HepG2 (cell line): ENCODE measurements around the gene KLHL35. TPM values are rescaled to one million over a fixed set of nuclear protein-coding genes. Genes with fewer than 3 reads are reported as not detected.

Experiments
- ATAC-seq: fragments of 200-7000 bp; cut with Tn5 transposase; 3 replicates; pipeline ENCODE4 v1.9.1; 2020; ENCODE audit warnings: mild to moderate bottlenecking, moderate library complexity
- BruUV-seq: library from RNA; stranded (reverse); fragments of 400-500 nt; replicated peaks from 2 replicates; lab custom pipeline; 2021; lab: Mats Ljungman, UMichigan
- CTCF ChIA-PET: fragments of 300-600 bp; formaldehyde crosslinking; extraction: SDS; loops from one replicate; lab custom pipeline; 2021; ENCODE audit warnings: low total read pairs, inconsistent platforms, low intra/inter-chr PET ratio; lab: Yijun Ruan, JAX
- POLR2A ChIA-PET: fragments of 350-600 bp; sonication (Branson Sonifier 250); formaldehyde crosslinking; loops from one replicate; lab custom pipeline; 2020; ENCODE audit warnings: antibody characterized with exemption, inconsistent platforms; lab: Yijun Ruan, JAX
- DNase-seq: peaks from one replicate; pipeline ENCODE4 v3.0.0-alpha.2; 2015; ENCODE audit warnings: low spot score
- FAIRE-seq: peaks from 3 replicates; lab custom pipeline; 2011; peaks lifted over from hg19 to GRCh38; lab: Jason Lieb, UNC
- H2AFZ ChIP-seq: one replicate; pipeline ENCODE4 v1.6.1; 2011; ENCODE audit warnings: low read length, inconsistent platforms
- H3K27ac ChIP-seq: fragments of 300-600 bp; 3 replicates; pipeline ENCODE4 v1.8.0; 2011; ENCODE audit warnings: mixed run types, mild to moderate bottlenecking, mixed read lengths, low read length, inconsistent platforms; ENCODE audit not compliant: insufficient read depth; ENCODE audit errors: extremely low read length
- H3K27me3 ChIP-seq, 2 experiments: fragments of 200-600 bp in 1 of 2; 2 replicates in 1 of 2; 3 replicates in 1 of 2; pipeline versions ENCODE4 v1.6.0 to v1.8.0; 2011; ENCODE audit warnings: low read length in 2 of 2, mild to moderate bottlenecking in 2 of 2, moderate library complexity in 2 of 2, inconsistent platforms in 1 of 2; ENCODE audit not compliant: insufficient read depth in 2 of 2, control insufficient read depth in 1 of 2
- H3K36me3 ChIP-seq, 2 experiments: fragments of 200-600 bp in 1 of 2; replicated peaks in 1 of 2; 2 replicates in 1 of 2; 3 replicates in 1 of 2; pipeline versions ENCODE4 v1.5.1 to v1.8.0; 2011; ENCODE audit warnings: low read length in 2 of 2, inconsistent platforms in 1 of 2; ENCODE audit not compliant: insufficient read depth in 2 of 2, control insufficient read depth in 1 of 2
- H3K4me1 ChIP-seq: 2 replicates; pipeline ENCODE4 v1.5.1; 2012; ENCODE audit warnings: low read length, inconsistent platforms; ENCODE audit not compliant: insufficient read depth
- H3K4me2 ChIP-seq: 2 replicates; pipeline ENCODE4 v1.6.0; 2011; ENCODE audit warnings: low read depth, low read length, inconsistent platforms
- H3K4me3 ChIP-seq, 3 experiments: fragments of 200-600 bp in 1 of 3; sonication (generic), shearing (Covaris generic) in 1 of 3; replicated peaks in 1 of 3; 2 replicates each; pipeline ENCODE4 v1.5.1; 2011 to 2016; ENCODE audit warnings: low read length in 3 of 3, inconsistent platforms in 2 of 3, low read depth in 2 of 3, mild to moderate bottlenecking in 2 of 3, control low read depth in 1 of 3, mixed read lengths in 1 of 3; ENCODE audit not compliant: insufficient read depth in 1 of 3
- H3K79me2 ChIP-seq: one replicate; pipeline ENCODE4 v1.6.1; 2011; ENCODE audit warnings: low read length, inconsistent platforms; ENCODE audit not compliant: insufficient read depth
- H3K9ac ChIP-seq: 2 replicates; pipeline ENCODE4 v1.6.0; 2011; ENCODE audit warnings: mild to moderate bottlenecking, low read depth, low read length, inconsistent platforms; ENCODE audit not compliant: insufficient read depth
- H3K9me3 ChIP-seq: 2 replicates; pipeline ENCODE4 v1.5.1; 2012; ENCODE audit warnings: mild to moderate bottlenecking, low read length
- H4K20me1 ChIP-seq: 2 replicates; pipeline ENCODE4 v1.6.0; 2011; ENCODE audit warnings: inconsistent platforms, mild to moderate bottlenecking, low read length, moderate library complexity; ENCODE audit not compliant: insufficient read depth
- BCL6 ChIP-seq: IDR thresholded peaks from 2 replicates; pipeline ENCODE4 v1.6.1; 2016; ENCODE audit warnings: missing genetic modification reagents, missing compliant biosample characterization
- FOXO1 ChIP-seq: sonication (generic); formaldehyde crosslinking; IDR thresholded peaks from 2 replicates; pipeline ENCODE4 v1.4.0; 2020; ENCODE audit warnings: missing genetic modification reagents
- IKZF5 ChIP-seq: IDR thresholded peaks from 2 replicates; pipeline ENCODE4 v1.6.1; 2018; ENCODE audit warnings: missing genetic modification reagents, mild to moderate bottlenecking, missing compliant biosample characterization
- NFE2 ChIP-seq: sonication (generic); formaldehyde crosslinking; IDR thresholded peaks from 2 replicates; pipeline ENCODE4 v1.4.0; 2020; ENCODE audit warnings: missing genetic modification reagents
- PAF1 ChIP-seq: IDR thresholded peaks from 2 replicates; pipeline ENCODE4 v1.6.1; 2016; ENCODE audit warnings: missing genetic modification reagents, missing compliant biosample characterization
- PHF21A ChIP-seq: sonication (generic); formaldehyde crosslinking; IDR thresholded peaks from 2 replicates; pipeline ENCODE4 v1.5.0; 2020; ENCODE audit warnings: mild to moderate bottlenecking, missing genetic modification reagents
- RNF219 ChIP-seq: sonication (generic); formaldehyde crosslinking; IDR thresholded peaks from 2 replicates; pipeline ENCODE4 v1.5.0; 2020; ENCODE audit warnings: mild to moderate bottlenecking, missing genetic modification reagents
- RXRA ChIP-seq: sonication (generic); formaldehyde crosslinking; IDR thresholded peaks from 2 replicates; pipeline ENCODE4 v1.5.1; 2020; ENCODE audit warnings: missing genetic modification reagents
- ZNF138 ChIP-seq: sonication (generic); formaldehyde crosslinking; IDR thresholded peaks from 2 replicates; pipeline ENCODE4 v1.5.0; 2020; ENCODE audit warnings: mild to moderate bottlenecking, low read depth, missing genetic modification reagents
- ZNF430 ChIP-seq: sonication (generic); formaldehyde crosslinking; IDR thresholded peaks from 2 replicates; pipeline ENCODE4 v1.9.0; 2021; ENCODE audit warnings: mild to moderate bottlenecking, missing genetic modification reagents
- ZNF446 ChIP-seq: sonication (generic); formaldehyde crosslinking; IDR thresholded peaks from 2 replicates; pipeline ENCODE4 v1.5.0; 2020; ENCODE audit warnings: mild to moderate bottlenecking, missing genetic modification reagents
- ZNF543 ChIP-seq: sonication (generic); formaldehyde crosslinking; IDR thresholded peaks from 2 replicates; pipeline ENCODE4 v1.4.0; 2020; ENCODE audit warnings: mild to moderate bottlenecking, missing genetic modification reagents
- ZSCAN5A ChIP-seq: sonication (generic); formaldehyde crosslinking; IDR thresholded peaks from 2 replicates; pipeline ENCODE4 v1.8.0; 2022; ENCODE audit warnings: mild to moderate bottlenecking, missing genetic modification reagents, borderline replicate concordance
- WGBS: methylation state at CpG from one replicate; pipeline ENCODE4 v1.1.6; 2017; ENCODE audit warnings: low lambda C conversion rate; 5-methylcytosine and 5-hydroxymethylcytosine counted together
- in situ Hi-C: cut with HindIII; loops from 2 replicates; pipeline ENCODE4 v1.10.0; 2017; ENCODE audit warnings: low pct_unique_long_range_greater_than_20kb; ENCODE audit not compliant: extremely low pct_ligation_motif_present
- intact Hi-C: fragments of 100-400 bp; cut with micrococcal nuclease; formaldehyde crosslinking; loops from one replicate; pipeline ENCODE4 v1.10.0; 2022; ENCODE audit not compliant: unreplicated experiment
- polyA plus RNA-seq, 8 experiments: library from polyadenylated mRNA; depleted of rRNA in 3 of 8; stranded (reverse) in 7 of 8; unstranded in 1 of 8; fragments of >200 nt; fragmentation: Illumina TruSeq in 4 of 8; extraction: Trizol in 4 of 8; gene quantifications; 2 replicates each; pipeline versions ENCODE4 v1.2.1 to v1.2.3, GENCODE V29; 2011 to 2016; ENCODE audit warnings: low read depth in 4 of 8, missing spikeins in 1 of 8, mixed read lengths in 1 of 8; ENCODE audit not compliant: insufficient read depth in 1 of 8
- total RNA-seq, 5 experiments: library from RNA; depleted of rRNA; stranded (reverse); fragments of >200 nt; fragmentation: Illumina TruSeq; extraction: Trizol; gene quantifications; 2 replicates each; pipeline ENCODE4 v1.2.3, GENCODE V29; 2016; ENCODE audit warnings: low read depth in 1 of 5

KLHL35 gene
- total and polyA plus RNA-seq, 2 of the 13 experiments (the other 11 are each of a cell fraction or from before 2014, with no cell fraction given), result not detected

GRCh38 chr11:75467311-75467710 lies 34.3 kb upstream of the KLHL35 start:
- FAIRE-seq, result no peak

GRCh38 chr11:75465701-75466531 lies 32.9 kb upstream of the KLHL35 start:
- ChIA-PET CTCF (no interaction called here), POLR2A (no interaction called here)
- 98% methylated on average over 11 of the region's 11 CpGs for WGBS
- H3K36me3 ChIP-seq, result peaks cover 38 to 82% of the 10 kb centered on the region in 2 experiments
- ATAC-seq (no peak), DNase-seq (no peak), FAIRE-seq (no peak)
- H3K9me3 ChIP-seq, result no peaks in the 10 kb centered on the region
- H4K20me1 ChIP-seq, result no peaks in the 10 kb centered on the region
- no TSS peak for BruUV-seq
- H3K79me2 ChIP-seq, result no peaks in the 10 kb centered on the region
- H3K4me1 ChIP-seq, result peaks cover 9% of the 10 kb centered on the region; the same call in 1 of the 2 replicates
- H2AFZ ChIP-seq, result no peak overlapping the region
- no peak overlapping the region for H3K4me3 ChIP-seq
- intact Hi-C loops, result no loop called here
- no peaks in the 10 kb centered on the region for H3K27me3 ChIP-seq
- in situ Hi-C loops, result no loop called here
- H3K4me2 ChIP-seq, result no peak overlapping the region
- H3K9ac ChIP-seq, result no peak overlapping the region
- H3K27ac ChIP-seq, result no peak overlapping the region
- no peak for TF ChIP-seq IKZF5 (CRISPR knock-in tag)
- no peak for TF ChIP-seq ZNF446 (CRISPR knock-in tag)
- TF ChIP-seq RNF219 (CRISPR knock-in tag), result no peak
- TF ChIP-seq NFE2 (CRISPR knock-in tag), result no peak
- TF ChIP-seq ZNF543 (CRISPR knock-in tag), result no peak
- TF ChIP-seq PAF1 (CRISPR knock-in tag), result no peak

More at GRCh38 chr11:75467311-75467710, 34.3 kb upstream of the KLHL35 start:
- Histone ChIP-seq H3K27ac (no peak overlapping the region), H3K79me2 (no peaks in the 10 kb centered on the region), H3K4me3 (no peak overlapping the region), H4K20me1 (no peaks in the 10 kb centered on the region), H3K27me3 (no peaks in the 10 kb centered on the region), H3K4me1 (peaks cover 9% of the 10 kb centered on the region; the same call in 1 of the 2 replicates), H3K36me3 (peaks cover 36 to 83% of the 10 kb centered on the region in 2 experiments), H3K4me2 (no peak overlapping the region), H3K9ac (no peak overlapping the region), H3K9me3 (no peaks in the 10 kb centered on the region), H2AFZ (no peak overlapping the region)
- POLR2A ChIA-PET, result no interaction called here
- WGBS, result 100% methylated on average over 6 of the region's 8 CpGs
- no TSS peak for BruUV-seq
- in situ Hi-C loops (no loop called here), intact Hi-C loops (no loop called here)
- ATAC-seq, result no peak
- no peak for DNase-seq
- TF ChIP-seq ZNF430 (CRISPR knock-in tag) (no peak), PHF21A (CRISPR knock-in tag) (no peak), RXRA (CRISPR knock-in tag) (no peak), BCL6 (CRISPR knock-in tag) (no peak), ZNF138 (CRISPR knock-in tag) (no peak), ZSCAN5A (no peak), FOXO1 (CRISPR knock-in tag) (no peak)
- CTCF ChIA-PET, result no interaction called here
